HEK293 (cell line): ENCODE results near the gene SOX6.
A peak's percentile ranks its signal among the peaks of the same experiment; 100 is the strongest.

Source experiments
- CTCF ChIA-PET: fragments of 350-600 bp; formaldehyde crosslinking; extraction: SDS; loops from one replicate; lab custom pipeline; 2021; ENCODE audit warnings: antibody characterized with exemption; lab: Yijun Ruan, JAX
- POLR2A ChIA-PET: fragments of 300-600 bp; formaldehyde crosslinking; extraction: SDS; loops from one replicate; lab custom pipeline; 2020; ENCODE audit warnings: antibody characterized with exemption, inconsistent platforms; lab: Yijun Ruan, JAX
- H3K27ac ChIP-seq: fragments of 200-500 bp; sonication (Bioruptor generic); 2 replicates; pipeline ENCODE4 v1.5.1; 2014; ENCODE audit warnings: low read depth, low read length, control low read depth, inconsistent platforms; ENCODE audit errors: extremely low read depth
- H3K36me3 ChIP-seq, 2 experiments: fragments of 200-500 bp in 1 of 2; sonication (Bioruptor generic) in 1 of 2; 1 replicate in 1 of 2; 2 replicates in 1 of 2; pipeline ENCODE4 v1.5.1; 2014 to 2017; ENCODE audit warnings: inconsistent platforms in 2 of 2, low read length in 2 of 2; ENCODE audit not compliant: control insufficient read depth in 2 of 2, insufficient read depth in 1 of 2
- H3K4me1 ChIP-seq: fragments of 200-500 bp; sonication (Bioruptor generic); 2 replicates; pipeline ENCODE4 v1.5.1; 2014; ENCODE audit warnings: mild to moderate bottlenecking, low read length, inconsistent platforms; ENCODE audit not compliant: control insufficient read depth, insufficient read depth
- H3K4me3 ChIP-seq: 2 replicates; pipeline ENCODE4 v1.5.1; 2011; ENCODE audit warnings: low read depth, mild to moderate bottlenecking, control low read depth, low read length, moderate library complexity
- H3K9me3 ChIP-seq: fragments of 200-500 bp; sonication (Bioruptor generic); 2 replicates; pipeline ENCODE4 v1.5.1; 2014; ENCODE audit warnings: low read depth, low read length, inconsistent platforms; ENCODE audit not compliant: control insufficient read depth, insufficient read depth
- GLIS1 ChIP-seq: fragments of 450-650 bp; formaldehyde crosslinking; IDR thresholded peaks from 2 replicates; pipeline ENCODE4 v1.5.1; 2016; ENCODE audit warnings: missing biosample characterization, missing genetic modification characterization
- MYNN ChIP-seq: fragments of 450-650 bp; formaldehyde crosslinking; IDR thresholded peaks from 2 replicates; pipeline ENCODE4 v1.5.1; 2016; ENCODE audit warnings: missing biosample characterization, missing genetic modification characterization, borderline replicate concordance
- SALL2 ChIP-seq: fragments of 450-650 bp; formaldehyde crosslinking; IDR thresholded peaks from 2 replicates; pipeline ENCODE4 v1.5.0; 2017; ENCODE audit warnings: missing biosample characterization, mild to moderate bottlenecking, missing genetic modification characterization, borderline replicate concordance
- TSHZ1 ChIP-seq: fragments of 450-650 bp; formaldehyde crosslinking; IDR thresholded peaks from 2 replicates; pipeline ENCODE4 v1.5.1; 2016; ENCODE audit warnings: missing biosample characterization, missing genetic modification characterization, borderline replicate concordance
- ZBTB49 ChIP-seq: fragments of 450-650 bp; formaldehyde crosslinking; IDR thresholded peaks from 2 replicates; pipeline ENCODE4 v1.5.1; 2016; ENCODE audit warnings: missing biosample characterization, missing genetic modification characterization, low read depth
- ZNF157 ChIP-seq: fragments of 450-650 bp; formaldehyde crosslinking; IDR thresholded peaks from 2 replicates; pipeline ENCODE4 v1.5.1; 2016; ENCODE audit warnings: missing biosample characterization, missing genetic modification characterization
- ZNF239 ChIP-seq: fragments of 450-650 bp; formaldehyde crosslinking; IDR thresholded peaks from 2 replicates; pipeline ENCODE4 v1.5.1; 2016; ENCODE audit warnings: missing biosample characterization, missing genetic modification characterization
- ZNF350 ChIP-seq: fragments of 450-650 bp; formaldehyde crosslinking; IDR thresholded peaks from 2 replicates; pipeline ENCODE4 v1.5.0; 2017; ENCODE audit warnings: missing biosample characterization, mild to moderate bottlenecking, missing genetic modification characterization
- ZNF354C ChIP-seq: fragments of 450-650 bp; formaldehyde crosslinking; IDR thresholded peaks from 2 replicates; pipeline ENCODE4 v1.5.1; 2016; ENCODE audit warnings: missing biosample characterization, missing genetic modification characterization, low read depth, borderline replicate concordance
- ZNF366 ChIP-seq: fragments of 450-650 bp; formaldehyde crosslinking; conservative IDR thresholded peaks from 2 replicates; pipeline ENCODE4 v1.5.1; 2016; ENCODE audit warnings: missing biosample characterization, missing genetic modification characterization
- ZNF394 ChIP-seq: fragments of 450-650 bp; formaldehyde crosslinking; IDR thresholded peaks from 2 replicates; pipeline ENCODE4 v1.5.1; 2016; ENCODE audit warnings: missing biosample characterization, missing genetic modification characterization, mild to moderate bottlenecking, moderate library complexity, borderline replicate concordance
- ZNF449 ChIP-seq: fragments of 450-650 bp; formaldehyde crosslinking; IDR thresholded peaks from 2 replicates; pipeline ENCODE4 v1.5.1; 2017; ENCODE audit warnings: missing biosample characterization, mild to moderate bottlenecking, missing genetic modification characterization, moderate library complexity
- ZNF473 ChIP-seq: fragments of 450-650 bp; formaldehyde crosslinking; IDR thresholded peaks from 2 replicates; pipeline ENCODE4 v1.5.1; 2017; ENCODE audit warnings: missing biosample characterization, missing genetic modification characterization
- ZNF624 ChIP-seq: fragments of 450-650 bp; formaldehyde crosslinking; IDR thresholded peaks from 2 replicates; pipeline ENCODE4 v1.5.1; 2017; ENCODE audit warnings: missing biosample characterization, missing genetic modification characterization
- ZNF837 ChIP-seq: fragments of 450-650 bp; formaldehyde crosslinking; IDR thresholded peaks from 2 replicates; pipeline ENCODE4 v1.5.1; 2016; ENCODE audit warnings: missing biosample characterization, missing genetic modification characterization

The SOX6 gene

GRCh38 chr11:16125796-16126195 is 230.6 kb downstream of the SOX6 start:
- H3K27ac ChIP-seq = no peak overlapping the region
- no peak overlapping the region for H3K4me3 ChIP-seq
- H3K4me1 ChIP-seq = peaks cover 6% of the 10 kb centered on the region; the same call in 1 of the 2 replicates
- CTCF ChIA-PET = interaction anchor here (0.6 kb wide), 2 partner anchors 159 to 298 kb away, joined by 3 read pairs; no protein-coding TSS in a partner anchor
- H3K9me3 ChIP-seq = no peaks in the 10 kb centered on the region
- H3K36me3 ChIP-seq = no peaks in the 10 kb centered on the region
- TF ChIP-seq ZNF394 (tag by site-specific recombination) (no peak), GLIS1 (tag by site-specific recombination) (no peak), ZNF366 (peak; percentile 64), ZNF837 (tag by site-specific recombination) (no peak)
- TF ChIP-seq, all 188 proteins: peak for 1
- POLR2A ChIA-PET = interaction anchor here (1.3 kb wide), 1 partner anchor 479 kb away, joined by 3 read pairs; no protein-coding TSS in a partner anchor

- ChIA-PET CTCF (no interaction called here), POLR2A (no interaction called here)
- peaks cover 6% of the 10 kb centered on the region; the same call in 1 of the 2 replicates for H3K4me1 ChIP-seq
- H3K27ac ChIP-seq = no peak overlapping the region
- no peaks in the 10 kb centered on the region for H3K36me3 ChIP-seq
- H3K9me3 ChIP-seq = no peaks in the 10 kb centered on the region
- H3K4me3 ChIP-seq = no peak overlapping the region
- TF ChIP-seq TSHZ1 (tag by site-specific recombination) (no peak), ZNF157 (tag by site-specific recombination) (no peak), SALL2 (tag by site-specific recombination) (no peak), ZBTB49 (tag by site-specific recombination) (no peak), ZNF624 (no peak), ZNF239 (no peak)
These were observed 232.0 kb downstream of the SOX6 start for GRCh38 chr11:16124390-16124789.

- CTCF ChIA-PET = no interaction called here
These were observed 234.5 kb downstream of the SOX6 start for GRCh38 chr11:16121853-16122252.

More at GRCh38 chr11:16121853-16122252, 234.5 kb downstream of the SOX6 start:
- POLR2A ChIA-PET = no interaction called here
- no peaks in the 10 kb centered on the region for H3K9me3 ChIP-seq
- no peak overlapping the region for H3K4me3 ChIP-seq
- TF ChIP-seq ZNF449 (tag by site-specific recombination) = no peak
- TF ChIP-seq ZNF354C (tag by site-specific recombination) = no peak
- TF ChIP-seq ZNF473 = no peak
- no peak for TF ChIP-seq MYNN (tag by site-specific recombination)
- no peak for TF ChIP-seq ZNF350 (tag by site-specific recombination)
- no peak overlapping the region for H3K27ac ChIP-seq
- H3K4me1 ChIP-seq = peaks cover 5% of the 10 kb centered on the region; the same call in 1 of the 2 replicates
- H3K36me3 ChIP-seq = no peaks in the 10 kb centered on the region
